Measurements from ENCODE around the gene RAX2.

RAX2 gene

GRCh38 chr19:3814648-3815047 lies 42.6 kb upstream of the RAX2 start:
- no peak for DNase-seq (ENCODE audit: low read depth)
- H3K4me3 ChIP-seq (ENCODE audit: low read depth, low read length), result no peak overlapping the region
- no peak for TF ChIP-seq CTCF (IDR thresholded peaks at IDR 0.05; ENCODE audit: low read depth, low read length, missing control alignments)

- no peak for TF ChIP-seq CTCF (IDR thresholded peaks at IDR 0.05; ENCODE audit: low read depth, low read length, missing control alignments)
- H3K4me3 ChIP-seq (ENCODE audit: low read depth, low read length), result no peak overlapping the region
- DNase-seq (ENCODE audit: low read depth), result no peak
Measured at GRCh38 chr19:3813473-3814392, 41.7 kb upstream of the RAX2 start.

- TF ChIP-seq CTCF (IDR thresholded peaks at IDR 0.05; ENCODE audit: low read depth, low read length, missing control alignments), result no peak
- no peak overlapping the region for H3K4me3 ChIP-seq (ENCODE audit: low read depth, low read length)
- no peak for DNase-seq (ENCODE audit: low read depth)
Measured at GRCh38 chr19:3810708-3811355, 38.8 kb upstream of the RAX2 start.

GRCh38 chr19:3809881-3810707 lies 38.1 kb upstream of the RAX2 start:
- no peak for TF ChIP-seq CTCF (IDR thresholded peaks at IDR 0.05; ENCODE audit: low read depth, low read length, missing control alignments)

GRCh38 chr19:3808420-3809143 lies 36.6 kb upstream of the RAX2 start:
- H3K4me3 ChIP-seq (ENCODE audit: low read depth, low read length), result no peak overlapping the region
- no peak for DNase-seq (ENCODE audit: low read depth)
- TF ChIP-seq CTCF (IDR thresholded peaks at IDR 0.05; ENCODE audit: low read depth, low read length, missing control alignments), result no peak

More at GRCh38 chr19:3809881-3810707, 38.1 kb upstream of the RAX2 start:
- DNase-seq (ENCODE audit: low read depth), result no peak
- H3K4me3 ChIP-seq (ENCODE audit: low read depth, low read length), result no peak overlapping the region

Data from GM12864 (cell line).